GM12878 (cell line): ENCODE results near the gene ERI2. TPM values are rescaled to one million over a fixed set of nuclear protein-coding genes. Genes with fewer than 3 reads are reported as not detected.

Experiments used
- ATAC-seq: fragments of 200-7000 bp; cut with Tn5 transposase; 3 replicates; pipeline ENCODE4 v1.9.1; 2020; ENCODE audit warnings: mild to moderate bottlenecking, moderate library complexity
- BruUV-seq: library from RNA; stranded (reverse); fragments of 400-500 nt; replicated peaks from 2 replicates; lab custom pipeline; 2021; lab: Mats Ljungman, UMichigan
- CTCF ChIA-PET: fragments of 300-600 bp; sonication (Branson Sonifier 250); formaldehyde crosslinking; extraction: SDS; loops from one replicate; lab custom pipeline; 2021; ENCODE audit warnings: inconsistent platforms; lab: Yijun Ruan, JAX
- POLR2A ChIA-PET: fragments of 350-600 bp; formaldehyde crosslinking; extraction: SDS; loops from one replicate; lab custom pipeline; 2021; ENCODE audit warnings: inconsistent platforms; lab: Charles Lee
- RAD21 ChIA-PET: fragments of 300-600 bp; sonication (Branson Sonifier 250); formaldehyde crosslinking; loops from one replicate; lab custom pipeline; 2023; ENCODE audit warnings: antibody characterized with exemption; ENCODE audit not compliant: unreplicated experiment; lab: Charles Lee
- SMC1A ChIA-PET: fragments of 300-600 bp; sonication (Branson Sonifier 250); formaldehyde crosslinking; loops from one replicate; lab custom pipeline; 2023; ENCODE audit not compliant: unreplicated experiment, uncharacterized antibody; lab: Charles Lee
- DNase-seq: peaks from one replicate; pipeline ENCODE4 v3.0.0-alpha.2; 2011; ENCODE audit warnings: low read depth, low spot score
- FAIRE-seq: peaks from 3 replicates; lab custom pipeline; 2011; peaks lifted over from hg19 to GRCh38; lab: Jason Lieb, UNC
- H2AFZ ChIP-seq: 2 replicates; pipeline ENCODE4 v1.6.0; 2011; ENCODE audit warnings: low read depth, low read length, control low read depth; ENCODE audit not compliant: control insufficient read depth
- H3K27ac ChIP-seq: 2 replicates; pipeline ENCODE4 v1.5.1; 2011; ENCODE audit warnings: control low read depth; ENCODE audit not compliant: control insufficient read depth, insufficient read depth
- H3K27me3 ChIP-seq, 2 experiments: replicated peaks in 1 of 2; 2 replicates each; pipeline versions ENCODE4 v1.6.0 to v1.6.1; 2011; ENCODE audit warnings: low read length in 1 of 2; ENCODE audit not compliant: control insufficient read depth in 2 of 2, insufficient read depth in 2 of 2
- H3K36me3 ChIP-seq, 2 experiments: 2 replicates each; pipeline ENCODE4 v1.5.1; 2011; ENCODE audit warnings: low read length in 1 of 2; ENCODE audit not compliant: control insufficient read depth in 2 of 2, insufficient read depth in 2 of 2
- H3K4me1 ChIP-seq: 2 replicates; pipeline ENCODE4 v1.6.1; 2011; ENCODE audit warnings: mild to moderate bottlenecking, low read length, moderate library complexity, mixed read lengths; ENCODE audit not compliant: control insufficient read depth, insufficient read depth
- H3K4me2 ChIP-seq: 2 replicates; pipeline ENCODE4 v1.6.0; 2011; ENCODE audit warnings: control low read depth; ENCODE audit not compliant: control insufficient read depth, insufficient read depth
- H3K4me3 ChIP-seq: fragments of 200-600 bp; sonication (generic); 2 replicates; pipeline ENCODE4 v1.5.1; 2016
- H3K79me2 ChIP-seq: 2 replicates; pipeline ENCODE4 v1.6.0; 2011; ENCODE audit warnings: low read length; ENCODE audit not compliant: control insufficient read depth, insufficient read depth
- H3K9ac ChIP-seq: 2 replicates; pipeline ENCODE4 v1.8.0; 2011; ENCODE audit warnings: low read length, control low read depth, mixed read lengths; ENCODE audit not compliant: control insufficient read depth, insufficient read depth
- H3K9me3 ChIP-seq: replicated peaks from 3 replicates; pipeline ENCODE4 v1.5.1; 2011; ENCODE audit warnings: mild to moderate bottlenecking, low read length; ENCODE audit not compliant: control insufficient read depth, insufficient read depth
- H4K20me1 ChIP-seq: 2 replicates; pipeline ENCODE4 v1.6.0; 2011; ENCODE audit not compliant: control insufficient read depth, insufficient read depth
- KDM1A ChIP-seq: fragments of 200-600 bp; sonication (generic); IDR thresholded peaks from 2 replicates; pipeline ENCODE4 v1.6.1; 2016; ENCODE audit warnings: borderline replicate concordance
- SMARCA5 ChIP-seq: fragments of 450-650 bp; IDR thresholded peaks from 2 replicates; pipeline ENCODE4 v1.6.1; 2017; ENCODE audit warnings: mild to moderate bottlenecking
- SPI1 ChIP-seq: IDR thresholded peaks from 2 replicates; pipeline ENCODE4 v1.6.1; 2011; ENCODE audit warnings: low read depth, mild to moderate bottlenecking, low read length, moderate library complexity, borderline replicate concordance; ENCODE audit not compliant: insufficient read depth
- WGBS: methylation state at CpG from one replicate; pipeline ENCODE4 v1.1.6; 2016; ENCODE audit warnings: low lambda C conversion rate; ENCODE audit not compliant: insufficient replicate concordance, insufficient coverage; ENCODE audit errors: missing lambda C conversion rate; 5-methylcytosine and 5-hydroxymethylcytosine counted together
- in situ Hi-C: fragments of 300-500 bp; cut with MboI; formaldehyde crosslinking; loops from 9 replicates; pipeline ENCODE4 v1.14.3; 2018; ENCODE audit warnings: mixed read lengths
- intact Hi-C: fragments of 100-400 bp; cut with micrococcal nuclease; formaldehyde crosslinking; loops from one replicate; pipeline ENCODE4 v1.14.2; 2022; ENCODE audit not compliant: unreplicated experiment
- polyA plus RNA-seq, 11 experiments: library from polyadenylated mRNA; depleted of rRNA in 4 of 11; unstranded in 6 of 11; stranded (reverse) in 5 of 11; fragments of >200 nt; fragmentation: Nextera tagmentation in 4 of 11; fragmentation: Illumina TruSeq in 1 of 11; extraction: Ambion mirVana in 4 of 11; extraction: Trizol in 1 of 11; gene quantifications; 1 replicate in 1 of 11; 2 replicates in 10 of 11; pipeline versions ENCODE4 v1.2.1 to v1.2.3, GENCODE V29; 2011 to 2016; ENCODE audit warnings: inconsistent platforms in 2 of 11, missing spikeins in 2 of 11, low read depth in 1 of 11
- total RNA-seq, 4 experiments: library from RNA; depleted of rRNA in 3 of 4; stranded (reverse); fragments of >200 nt in 3 of 4; fragmentation: Illumina TruSeq in 1 of 4; extraction: Trizol in 1 of 4; gene quantifications; 2 replicates each; pipeline versions ENCODE4 v1.2.1 to v1.2.3, GENCODE V29; 2013 to 2021

ERI2 gene
- total and polyA plus RNA-seq, 10 of the 15 experiments (the other 5 are each of a cell fraction or from before 2014, with no cell fraction given), result 7.7 to 35.5 (median 19.2) TPM

DNA sequence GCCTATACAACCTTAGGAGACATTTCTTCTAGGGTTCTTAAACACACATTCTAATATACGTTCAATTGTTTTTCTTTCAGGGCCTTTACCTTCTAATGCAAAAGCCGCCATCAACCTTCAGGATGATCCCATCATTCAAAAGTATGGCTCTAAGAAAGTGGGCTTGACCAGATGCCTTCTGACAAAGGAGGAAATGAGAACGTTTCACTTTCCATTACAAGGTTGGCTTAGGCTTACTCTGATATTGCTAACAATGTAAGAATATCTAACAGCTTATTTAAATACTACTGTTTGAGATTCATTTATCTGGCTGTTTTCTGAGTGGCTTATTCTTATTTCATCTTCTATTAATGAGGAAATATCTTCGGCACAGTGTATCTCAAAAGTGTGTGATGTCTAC, 15.4 kb upstream of the ERI2 start:
- intact Hi-C loops, result no loop called here
- no peaks in the 10 kb centered on the region for H4K20me1 ChIP-seq
- FAIRE-seq (peak; percentile 78), DNase-seq (no peak), ATAC-seq (peak; percentile 64)
- H3K4me2 ChIP-seq, result no peak overlapping the region
- no peaks in the 10 kb centered on the region for H3K9me3 ChIP-seq
- peaks cover 8% of the 10 kb centered on the region for H3K4me1 ChIP-seq
- TF ChIP-seq SMARCA5, result no peak
- peak; percentile 62 for TF ChIP-seq SPI1
- no peak overlapping the region for H3K9ac ChIP-seq
- 96% methylated on average over 4 of the region's 4 CpGs for WGBS
- H2AFZ ChIP-seq, result no peak overlapping the region
- SMC1A ChIA-PET, result no interaction called here
- no peak overlapping the region for H3K27ac ChIP-seq
- BruUV-seq, result no TSS peak
- H3K79me2 ChIP-seq, result no peaks in the 10 kb centered on the region
- POLR2A ChIA-PET, result no interaction called here
- in situ Hi-C loops, result no loop called here
- no peaks in the 10 kb centered on the region for H3K36me3 ChIP-seq
- no peaks in the 10 kb centered on the region for H3K27me3 ChIP-seq
- RAD21 ChIA-PET, result interaction anchor here (1.2 kb wide), 1 partner anchor 259 kb away, joined by 3 read pairs; no protein-coding TSS in a partner anchor
- no peak overlapping the region for H3K4me3 ChIP-seq
- CTCF ChIA-PET, result interaction anchor here (1.1 to 1.2 kb wide), 2 partner anchors 15 to 22 kb away, joined by 3 to 4 read pairs; partner anchors contain the start of genes ERI2 and REXO5

DNA sequence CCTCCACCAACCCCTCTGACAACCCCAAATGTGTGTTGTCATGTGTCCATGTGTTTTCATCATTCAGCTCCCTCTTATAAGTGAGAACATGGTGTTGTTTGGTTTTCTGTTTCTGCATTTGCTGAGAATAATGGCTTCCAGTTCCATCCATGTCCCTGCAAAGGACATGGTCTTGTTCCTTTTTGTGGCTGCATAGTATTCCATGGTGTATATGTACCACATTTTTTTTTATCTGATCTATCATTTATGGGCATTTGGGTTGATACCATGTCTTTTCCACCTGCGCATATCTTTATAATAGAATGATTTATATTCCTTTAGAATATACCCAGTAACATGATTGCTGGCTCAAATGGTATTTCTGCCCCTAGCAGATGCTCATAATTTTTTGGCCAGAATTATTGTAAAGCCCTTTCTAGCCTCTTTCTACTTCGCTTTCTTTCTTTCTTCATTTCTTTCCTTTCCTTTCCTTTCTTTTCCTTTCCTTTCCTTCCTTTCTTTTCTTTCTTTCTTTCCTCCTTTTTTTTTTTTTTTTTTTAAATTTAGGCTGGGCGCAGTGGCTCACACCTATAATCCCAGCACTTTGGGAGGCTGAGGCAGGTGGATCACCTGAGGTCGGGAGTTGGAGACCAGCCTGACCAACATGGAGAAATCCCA, 12.8 kb upstream of the ERI2 start:
- ChIA-PET SMC1A (no interaction called here), POLR2A (interaction anchor here (0.7 kb wide), 1 partner anchor 12 kb away, joined by 4 read pairs; no protein-coding TSS in a partner anchor), RAD21 (interaction anchor here (0.5 kb wide), 1 partner anchor 116 kb away, joined by 4 read pairs; no protein-coding TSS in a partner anchor), CTCF (interaction anchor here (1.5 kb wide), 1 partner anchor 32 kb away, joined by 3 read pairs; no protein-coding TSS in a partner anchor)
- Histone ChIP-seq H3K27me3 (no peaks in the 10 kb centered on the region), H4K20me1 (no peaks in the 10 kb centered on the region), H3K4me1 (peaks cover 8% of the 10 kb centered on the region), H2AFZ (no peak overlapping the region), H3K9me3 (no peaks in the 10 kb centered on the region), H3K27ac (no peak overlapping the region), H3K36me3 (no peaks in the 10 kb centered on the region), H3K4me2 (no peak overlapping the region), H3K79me2 (no peaks in the 10 kb centered on the region), H3K4me3 (no peak overlapping the region), H3K9ac (no peak overlapping the region)
- TF ChIP-seq KDM1A, result no peak
- WGBS, result 93% methylated on average over 3 of the region's 4 CpGs
- ATAC-seq, result no peak
- in situ Hi-C loops (no loop called here), intact Hi-C loops (no loop called here)
- FAIRE-seq, result peak; percentile 18
- no peak for DNase-seq
- BruUV-seq, result no TSS peak
